ENCODE results near the gene CGB5.
"Not testable (repeated sequence)": the region's sequence is repeated elsewhere in the genome, so short reads cannot be mapped to it uniquely, and the experiment has no call there.

CGB5 gene

DNA sequence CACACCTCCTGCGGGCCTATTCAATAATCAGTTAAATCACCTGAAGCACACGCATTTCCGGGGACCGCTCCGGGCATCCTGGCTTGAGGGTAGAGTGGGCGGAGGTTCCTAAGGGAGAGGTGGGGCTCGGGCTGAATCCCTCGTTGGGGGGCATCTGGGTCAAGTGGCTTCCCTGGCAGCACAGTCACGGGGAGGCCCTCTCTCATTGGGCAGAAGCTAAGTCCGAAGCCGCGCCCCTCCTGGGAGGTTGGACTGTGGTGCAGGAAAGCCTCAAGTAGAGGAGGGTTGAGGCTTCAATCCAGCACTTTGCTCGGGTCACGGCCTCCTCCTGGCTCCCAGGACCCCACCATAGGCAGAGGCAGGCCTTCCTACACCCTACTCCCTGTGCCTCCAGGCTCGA lies at the start of gene CGB5:
Gene CGB5 (plus strand): TSS at position 301 of the 400 bp plus-strand sequence. CDS start 362 bp downstream, outside the sequence.
- not testable (repeated sequence) for H3K9me3 ChIP-seq (ENCODE audit: control insufficient read depth, insufficient read depth, low read length); H3K4me3 ChIP-seq (ENCODE audit: low read length); H4K20me1 ChIP-seq (ENCODE audit: control insufficient read depth, insufficient read depth, low read depth, low read length); H3K27ac ChIP-seq (ENCODE audit: low read depth, low read length); H3K27me3 ChIP-seq (ENCODE audit: control insufficient read depth, low read length); H3K79me2 ChIP-seq (ENCODE audit: control insufficient read depth, low read length); H3K4me1 ChIP-seq (ENCODE audit: control insufficient read depth, low read length); H3K4me2 ChIP-seq (ENCODE audit: low read length); H3F3A ChIP-seq (ENCODE audit: control insufficient read depth, insufficient read depth); H3K9me2 ChIP-seq (replicated peaks; ENCODE audit: control insufficient read depth, low read length); H3K36me3 ChIP-seq (ENCODE audit: control insufficient read depth, low read length)

DNA sequence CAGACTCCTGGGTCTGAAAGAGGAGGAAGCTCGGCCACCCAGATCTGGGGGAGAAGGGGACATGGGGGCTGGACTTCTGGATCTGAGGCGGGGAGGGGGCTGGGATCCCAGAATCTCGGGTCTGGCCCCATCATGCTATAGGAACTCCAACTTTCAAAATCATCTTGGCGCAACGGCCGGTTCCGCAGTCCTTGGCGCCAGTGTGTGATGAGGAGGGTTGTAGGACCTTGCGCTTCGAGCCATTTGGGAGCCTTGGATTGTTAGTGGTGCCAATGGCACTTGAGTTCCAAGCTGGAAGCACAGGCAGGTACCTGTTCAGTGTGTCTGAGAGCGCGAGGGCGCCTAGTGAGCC lies 49.6 kb upstream of the CGB5 start:
- peaks cover 72% of the 10 kb centered on the region for H3K79me2 ChIP-seq (ENCODE audit: control insufficient read depth, low read length)
- peak overlapping the region; percentile 75 for H3K27ac ChIP-seq (ENCODE audit: low read depth, low read length)
- TF ChIP-seq, protein P1, sequence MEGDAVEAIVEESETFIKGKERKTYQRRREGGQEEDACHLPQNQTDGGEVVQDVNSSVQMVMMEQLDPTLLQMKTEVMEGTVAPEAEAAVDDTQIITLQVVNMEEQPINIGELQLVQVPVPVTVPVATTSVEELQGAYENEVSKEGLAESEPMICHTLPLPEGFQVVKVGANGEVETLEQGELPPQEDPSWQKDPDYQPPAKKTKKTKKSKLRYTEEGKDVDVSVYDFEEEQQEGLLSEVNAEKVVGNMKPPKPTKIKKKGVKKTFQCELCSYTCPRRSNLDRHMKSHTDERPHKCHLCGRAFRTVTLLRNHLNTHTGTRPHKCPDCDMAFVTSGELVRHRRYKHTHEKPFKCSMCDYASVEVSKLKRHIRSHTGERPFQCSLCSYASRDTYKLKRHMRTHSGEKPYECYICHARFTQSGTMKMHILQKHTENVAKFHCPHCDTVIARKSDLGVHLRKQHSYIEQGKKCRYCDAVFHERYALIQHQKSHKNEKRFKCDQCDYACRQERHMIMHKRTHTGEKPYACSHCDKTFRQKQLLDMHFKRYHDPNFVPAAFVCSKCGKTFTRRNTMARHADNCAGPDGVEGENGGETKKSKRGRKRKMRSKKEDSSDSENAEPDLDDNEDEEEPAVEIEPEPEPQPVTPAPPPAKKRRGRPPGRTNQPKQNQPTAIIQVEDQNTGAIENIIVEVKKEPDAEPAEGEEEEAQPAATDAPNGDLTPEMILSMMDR (IDR thresholded peaks at IDR 0.05; ENCODE audit: low read depth, low read length, poor library complexity, severe bottlenecking), result no peak
- TF ChIP-seq EZH2phosphoT487 (IDR thresholded peaks at IDR 0.05; ENCODE audit: borderline replicate concordance, low read length), result no peak

GRCh38 chr19:48997972-48998371 lies 45.7 kb upstream of the CGB5 start:
- Histone ChIP-seq H3K27me3 (ENCODE audit: control insufficient read depth, low read length) (no peaks in the 10 kb centered on the region), H4K20me1 (ENCODE audit: control insufficient read depth, insufficient read depth, low read depth, low read length) (peaks cover 4% of the 10 kb centered on the region; the same call in 1 of the 2 replicates), H3K27ac (ENCODE audit: low read depth, low read length) (no peak overlapping the region), H3K4me1 (ENCODE audit: control insufficient read depth, low read length) (peaks cover 16% of the 10 kb centered on the region), H3K9me3 (ENCODE audit: control insufficient read depth, insufficient read depth, low read length) (no peaks in the 10 kb centered on the region), H3K4me3 (ENCODE audit: low read length) (no peak overlapping the region), H3K79me2 (ENCODE audit: control insufficient read depth, low read length) (peaks cover 71% of the 10 kb centered on the region), H3F3A (ENCODE audit: control insufficient read depth, insufficient read depth) (no peaks in the 10 kb centered on the region), H3K9me2 (replicated peaks; ENCODE audit: control insufficient read depth, low read length) (no peaks in the 10 kb centered on the region), H3K4me2 (ENCODE audit: low read length) (no peak overlapping the region), H3K36me3 (ENCODE audit: control insufficient read depth, low read length) (peaks cover 56% of the 10 kb centered on the region)
- TF ChIP-seq EZH2phosphoT487 (IDR thresholded peaks at IDR 0.05; ENCODE audit: borderline replicate concordance, low read length), result no peak
- TF ChIP-seq, protein P1 (IDR thresholded peaks at IDR 0.05; ENCODE audit: low read depth, low read length, poor library complexity, severe bottlenecking), result peak; percentile 85

More for the DNA sequence above, 49.6 kb upstream of the CGB5 start:
- H3F3A ChIP-seq (ENCODE audit: control insufficient read depth, insufficient read depth), result no peaks in the 10 kb centered on the region
- no peaks in the 10 kb centered on the region for H3K9me2 ChIP-seq (replicated peaks; ENCODE audit: control insufficient read depth, low read length)
- peaks cover 28% of the 10 kb centered on the region for H3K36me3 ChIP-seq (ENCODE audit: control insufficient read depth, low read length)
- no peaks in the 10 kb centered on the region for H3K9me3 ChIP-seq (ENCODE audit: control insufficient read depth, insufficient read depth, low read length)
- peaks cover 4% of the 10 kb centered on the region; the same call in 1 of the 2 replicates for H4K20me1 ChIP-seq (ENCODE audit: control insufficient read depth, insufficient read depth, low read depth, low read length)
- no peaks in the 10 kb centered on the region for H3K27me3 ChIP-seq (ENCODE audit: control insufficient read depth, low read length)
- peaks cover 20% of the 10 kb centered on the region for H3K4me1 ChIP-seq (ENCODE audit: control insufficient read depth, low read length)
- peak overlapping the region; percentile 81 for H3K4me3 ChIP-seq (ENCODE audit: low read length)
- H3K4me2 ChIP-seq (ENCODE audit: low read length), result peak overlapping the region; percentile 86

GRCh38 chr19:48999481-49000325 lies 43.9 kb upstream of the CGB5 start:
- peaks cover 60% of the 10 kb centered on the region for H3K79me2 ChIP-seq (ENCODE audit: control insufficient read depth, low read length)
- TF ChIP-seq EZH2phosphoT487 (IDR thresholded peaks at IDR 0.05; ENCODE audit: borderline replicate concordance, low read length), result no peak
- TF ChIP-seq, protein P1 (IDR thresholded peaks at IDR 0.05; ENCODE audit: low read depth, low read length, poor library complexity, severe bottlenecking), result peak; percentile 92
- H3F3A ChIP-seq (ENCODE audit: control insufficient read depth, insufficient read depth), result no peaks in the 10 kb centered on the region
- no peaks in the 10 kb centered on the region for H3K27me3 ChIP-seq (ENCODE audit: control insufficient read depth, low read length)
- H4K20me1 ChIP-seq (ENCODE audit: control insufficient read depth, insufficient read depth, low read depth, low read length), result peaks cover 4% of the 10 kb centered on the region; the same call in 1 of the 2 replicates
- no peak overlapping the region for H3K27ac ChIP-seq (ENCODE audit: low read depth, low read length)
- H3K36me3 ChIP-seq (ENCODE audit: control insufficient read depth, low read length), result peaks cover 62% of the 10 kb centered on the region
- no peak overlapping the region for H3K4me2 ChIP-seq (ENCODE audit: low read length)
- H3K4me1 ChIP-seq (ENCODE audit: control insufficient read depth, low read length), result peaks cover 12% of the 10 kb centered on the region
- H3K4me3 ChIP-seq (ENCODE audit: low read length), result no peak overlapping the region
- H3K9me2 ChIP-seq (replicated peaks; ENCODE audit: control insufficient read depth, low read length), result no peaks in the 10 kb centered on the region
- H3K9me3 ChIP-seq (ENCODE audit: control insufficient read depth, insufficient read depth, low read length), result no peaks in the 10 kb centered on the region

Data from DOHH2 (cell line).